Keratinocyte (primary cell): ENCODE data around the gene ZGRF1. TPM values are rescaled to one million over a fixed set of nuclear protein-coding genes. Genes with fewer than 3 reads are reported as not detected.

Experiments used
- DNase-seq: peaks from one replicate; pipeline ENCODE4 v3.0.0-alpha.2; 2011; ENCODE audit warnings: low read depth, missing footprints, low spot score
- FAIRE-seq: peaks from 2 replicates; lab custom pipeline; 2011; peaks lifted over from hg19 to GRCh38; lab: Jason Lieb, UNC
- H2AFZ ChIP-seq: 2 replicates; pipeline ENCODE4 v1.6.0; 2012; ENCODE audit warnings: low read length, control low read depth, inconsistent platforms; ENCODE audit not compliant: control insufficient read depth
- H3K27ac ChIP-seq: 2 replicates; pipeline ENCODE4 v1.5.1; 2011; ENCODE audit warnings: low read length; ENCODE audit not compliant: control insufficient read depth, insufficient read depth
- H3K27me3 ChIP-seq: 3 replicates; pipeline ENCODE4 v1.6.0; 2011; ENCODE audit warnings: low read length; ENCODE audit not compliant: control insufficient read depth, insufficient read depth; ENCODE audit errors: extremely low read depth
- H3K36me3 ChIP-seq, 2 experiments: 2 replicates in 1 of 2; 3 replicates in 1 of 2; pipeline ENCODE4 v1.5.1; 2011; ENCODE audit warnings: low read length in 2 of 2, mild to moderate bottlenecking in 1 of 2; ENCODE audit not compliant: control insufficient read depth in 2 of 2, insufficient read depth in 2 of 2; ENCODE audit errors: extremely low read depth in 1 of 2
- H3K4me1 ChIP-seq: 3 replicates; pipeline ENCODE4 v1.5.1; 2011; ENCODE audit warnings: low read length; ENCODE audit not compliant: control insufficient read depth, insufficient read depth; ENCODE audit errors: extremely low read depth
- H3K4me2 ChIP-seq: 3 replicates; pipeline ENCODE4 v1.6.0; 2011; ENCODE audit warnings: low read depth, low read length; ENCODE audit not compliant: control insufficient read depth, insufficient read depth; ENCODE audit errors: extremely low read depth
- H3K4me3 ChIP-seq, 3 experiments: fragments of 200-600 bp in 1 of 3; sonication (generic) in 1 of 3; 2 replicates in 2 of 3; 3 replicates in 1 of 3; pipeline ENCODE4 v1.5.1; 2011 to 2016; ENCODE audit warnings: low read length in 3 of 3, mild to moderate bottlenecking in 3 of 3, control low read depth in 2 of 3, inconsistent platforms in 1 of 3, low read depth in 1 of 3, mixed read lengths in 1 of 3, mixed run types in 1 of 3, moderate library complexity in 1 of 3; ENCODE audit not compliant: control insufficient read depth in 2 of 3, insufficient read depth in 2 of 3; ENCODE audit errors: extremely low read depth in 1 of 3
- H3K79me2 ChIP-seq: 2 replicates; pipeline ENCODE4 v1.6.0; 2012; ENCODE audit warnings: low read length; ENCODE audit not compliant: control insufficient read depth, insufficient read depth
- H3K9ac ChIP-seq: 3 replicates; pipeline ENCODE4 v1.6.0; 2011; ENCODE audit warnings: low read length; ENCODE audit not compliant: control insufficient read depth, insufficient read depth; ENCODE audit errors: extremely low read depth
- H3K9me1 ChIP-seq: 3 replicates; pipeline ENCODE4 v1.6.0; 2011; ENCODE audit warnings: low read length; ENCODE audit not compliant: control insufficient read depth, insufficient read depth; ENCODE audit errors: extremely low read depth
- H3K9me3 ChIP-seq: 2 replicates; pipeline ENCODE4 v1.5.1; 2012; ENCODE audit warnings: low read depth, low read length; ENCODE audit not compliant: control insufficient read depth
- H4K20me1 ChIP-seq: 3 replicates; pipeline ENCODE4 v1.6.0; 2011; ENCODE audit warnings: low read length; ENCODE audit not compliant: control insufficient read depth, insufficient read depth; ENCODE audit errors: extremely low read depth
- CTCF ChIP-seq, 3 experiments: IDR thresholded peaks in 1 of 3; conservative IDR thresholded peaks in 1 of 3; optimal IDR thresholded peaks in 1 of 3; 2 replicates in 2 of 3; 3 replicates in 1 of 3; pipeline versions ENCODE3 to v1.5.1; 2011; ENCODE audit warnings: low read length in 3 of 3, mild to moderate bottlenecking in 3 of 3, moderate library complexity in 2 of 3, control low read depth in 1 of 3, inconsistent platforms in 1 of 3; ENCODE audit not compliant: insufficient read depth in 2 of 3; ENCODE audit errors: extremely low read depth in 1 of 3
- EZH2 ChIP-seq: IDR thresholded peaks from one replicate; pipeline ENCODE4 v1.6.1; 2012; ENCODE audit warnings: inconsistent platforms, mild to moderate bottlenecking, low read length, moderate library complexity
- dilution Hi-C: fragments of 300-500 bp; cut with MboI; formaldehyde crosslinking; loops from one replicate; pipeline ENCODE4 v1.7.0; 2020; ENCODE audit warnings: low sequenced_read_pairs; ENCODE audit not compliant: extremely low pct_ligation_motif_present
- polyA plus RNA-seq, 5 experiments: library from polyadenylated mRNA; depleted of rRNA in 3 of 5; stranded (reverse) in 3 of 5; stranded (forward) in 1 of 5; unstranded in 1 of 5; fragments of >200 nt; gene quantifications; 1 replicate in 1 of 5; 2 replicates in 3 of 5; 3 replicates in 1 of 5; pipeline versions ENCODE4 v1.2.1 to v1.2.3, GENCODE V29; 2011 to 2012; ENCODE audit warnings: missing spikeins in 2 of 5, low read depth in 1 of 5, low replicate concordance in 1 of 5

Gene ZGRF1
- polyA plus RNA-seq, 1 donor (not counting 4 experiments of a cell fraction or from before 2014, with no cell fraction given) = 3.6 TPM

GRCh38 chr4:112650332-112650731 is 13.6 kb upstream of the ZGRF1 start:
- H3K27me3 ChIP-seq = no peaks in the 10 kb centered on the region
- no peaks in the 10 kb centered on the region for H4K20me1 ChIP-seq
- no peaks in the 10 kb centered on the region for H3K79me2 ChIP-seq
- no peak overlapping the region for H3K9ac ChIP-seq
- FAIRE-seq = no peak
- dilution Hi-C loops = no loop called here
- no peak overlapping the region for H2AFZ ChIP-seq
- DNase-seq = no peak
- no peaks in the 10 kb centered on the region for H3K4me1 ChIP-seq
- no peak overlapping the region for H3K4me2 ChIP-seq
- TF ChIP-seq EZH2 = no peak
- H3K36me3 ChIP-seq = peaks cover 9 to 16% of the 10 kb centered on the region in 2 experiments
- H3K9me3 ChIP-seq = no peaks in the 10 kb centered on the region
- H3K9me1 ChIP-seq = no peaks in the 10 kb centered on the region
- H3K4me3 ChIP-seq = no peak overlapping the region
- H3K27ac ChIP-seq = no peak overlapping the region

- no peaks in the 10 kb centered on the region for H3K4me1 ChIP-seq
- dilution Hi-C loops = no loop called here
- H3K9me3 ChIP-seq = no peaks in the 10 kb centered on the region
- H3K9me1 ChIP-seq = no peaks in the 10 kb centered on the region
- H3K4me2 ChIP-seq = no peak overlapping the region
- FAIRE-seq (no peak), DNase-seq (no peak)
- no peaks in the 10 kb centered on the region for H3K27me3 ChIP-seq
- H4K20me1 ChIP-seq = no peaks in the 10 kb centered on the region
- no peak overlapping the region for H2AFZ ChIP-seq
- H3K27ac ChIP-seq = no peak overlapping the region
- TF ChIP-seq CTCF (optimal IDR thresholded peaks at IDR 0.05 in 1 of 3, IDR thresholded peaks at IDR 0.05 in 1 of 3, conservative IDR thresholded peaks at IDR 0.05 in 1 of 3; ENCODE audit: extremely low read depth in 1 of 3, insufficient read depth in 2 of 3, low read length in 3 of 3) (no peak), EZH2 (no peak)
- H3K36me3 ChIP-seq = peaks cover 9 to 16% of the 10 kb centered on the region in 2 experiments
- no peak overlapping the region for H3K9ac ChIP-seq
- H3K4me3 ChIP-seq = no peak overlapping the region
- no peaks in the 10 kb centered on the region for H3K79me2 ChIP-seq
Measured at GRCh38 chr4:112649055-112649408, 12.3 kb upstream of the ZGRF1 start.
